SJSA1 (cell line): ENCODE measurements around the gene TCERG1. TPM values are rescaled to one million over a fixed set of nuclear protein-coding genes. Genes with fewer than 3 reads are reported as not detected.

ENCODE experiments used
- DNase-seq, 2 experiments: peaks; one replicate each; pipeline ENCODE4 v3.0.0-alpha.2; 2015 to 2020; ENCODE audit warnings: low spot score in 2 of 2, low read depth in 1 of 2
- H3K27ac ChIP-seq: fragments of 250-450 bp; sonication (Bioruptor Pico); 2 replicates; pipeline ENCODE4 v1.5.1; 2020; ENCODE audit warnings: mild to moderate bottlenecking, moderate library complexity
- H3K27me3 ChIP-seq: fragments of 250-450 bp; sonication (Bioruptor Pico); replicated peaks from 2 replicates; pipeline ENCODE4 v1.5.1; 2020; ENCODE audit warnings: mild to moderate bottlenecking, moderate library complexity
- H3K36me3 ChIP-seq: fragments of 250-450 bp; sonication (Bioruptor Pico); 2 replicates; pipeline ENCODE4 v1.5.1; 2020; ENCODE audit warnings: mild to moderate bottlenecking
- H3K4me1 ChIP-seq: fragments of 250-450 bp; sonication (Bioruptor Pico); replicated peaks from 2 replicates; pipeline ENCODE4 v1.6.1; 2021; ENCODE audit warnings: mild to moderate bottlenecking
- H3K4me3 ChIP-seq: fragments of 250-450 bp; sonication (Bioruptor Pico); 2 replicates; pipeline ENCODE4 v1.5.1; 2020; ENCODE audit warnings: mild to moderate bottlenecking
- H3K9me3 ChIP-seq: fragments of 250-450 bp; sonication (Bioruptor Pico); replicated peaks from 2 replicates; pipeline ENCODE4 v1.5.1; 2020; ENCODE audit warnings: mild to moderate bottlenecking
- total RNA-seq: library from RNA; depleted of rRNA; stranded (reverse); fragments of >200 nt; shearing (Covaris generic); gene quantifications from 2 replicates; pipeline ENCODE4 v1.2.3, GENCODE V29; 2014; rRNA removed

Gene TCERG1
- total RNA-seq: 55.1 and 84.3 TPM in 2 replicates

- peak within 1 kb of the TSS; percentile 91 for H3K4me3 ChIP-seq
- H3K4me1 ChIP-seq: peaks cover 12% of the 10 kb centered on the region
- no peaks in the 10 kb centered on the region for H3K27me3 ChIP-seq
- H3K9me3 ChIP-seq: no peaks in the 10 kb centered on the region
- H3K36me3 ChIP-seq: peaks cover 14% of the 10 kb centered on the region
- DNase-seq: peak; percentile 100
- H3K27ac ChIP-seq: peak within 1 kb of the TSS; percentile 95
These were observed at the start of gene TCERG1 for GRCh38 chr5:146446861-146447733. TCERG1 (plus strand) TSS chr5:146447333; CDS start chr5:146447350, 17 bp downstream.

- H3K27ac ChIP-seq: no peak overlapping the region
- H3K27me3 ChIP-seq: peaks cover 11% of the 10 kb centered on the region
- no peak overlapping the region for H3K4me3 ChIP-seq
- H3K4me1 ChIP-seq: no peaks in the 10 kb centered on the region
- no peak for DNase-seq
- H3K9me3 ChIP-seq: 0 out of 2 replicates have a peak, but pooled peaks cover 3% of the 10 kb centered on the region
- H3K36me3 ChIP-seq: no peaks in the 10 kb centered on the region
These were observed 48.3 kb upstream of the TCERG1 start for GRCh38 chr5:146398826-146399225.

DNA sequence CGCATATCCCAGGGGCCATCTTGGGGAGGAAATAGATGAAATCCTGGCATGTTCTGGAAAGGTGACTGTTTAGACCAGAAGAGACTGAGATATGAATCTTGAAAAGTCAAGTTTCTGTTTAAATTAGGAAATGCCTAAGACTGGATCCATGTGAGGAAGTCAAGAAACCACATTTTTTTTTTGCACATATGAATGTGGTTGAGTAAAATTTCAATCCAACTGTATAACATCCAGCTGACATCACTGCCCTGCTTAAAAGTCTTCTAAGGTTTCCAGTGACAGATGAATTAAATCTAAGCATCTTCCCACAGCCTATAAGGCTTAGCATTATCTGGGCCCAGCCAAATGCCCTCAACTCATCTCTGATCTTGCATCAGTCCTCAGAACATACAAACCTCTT is 47.7 kb upstream of the TCERG1 start:
- H3K4me3 ChIP-seq: no peak overlapping the region
- 0 out of 2 replicates have a peak, but pooled peaks cover 3% of the 10 kb centered on the region for H3K9me3 ChIP-seq
- H3K27ac ChIP-seq: no peak overlapping the region
- H3K36me3 ChIP-seq: no peaks in the 10 kb centered on the region
- peaks cover 11% of the 10 kb centered on the region for H3K27me3 ChIP-seq
- no peaks in the 10 kb centered on the region for H3K4me1 ChIP-seq
- peak in 1 of 2 experiments; percentile 5 for DNase-seq

- Histone ChIP-seq H3K27me3 (peaks cover 14% of the 10 kb centered on the region), H3K36me3 (no peaks in the 10 kb centered on the region), H3K27ac (no peak overlapping the region), H3K4me3 (no peak overlapping the region), H3K9me3 (0 out of 2 replicates have a peak, but pooled peaks cover 3% of the 10 kb centered on the region), H3K4me1 (no peaks in the 10 kb centered on the region)
- peak in 1 of 2 experiments; percentile 30 for DNase-seq
These were observed 46.9 kb upstream of the TCERG1 start for GRCh38 chr5:146400201-146400600.

- H3K27me3 ChIP-seq: peaks cover 14% of the 10 kb centered on the region
- H3K4me3 ChIP-seq: no peak overlapping the region
- no peaks in the 10 kb centered on the region for H3K4me1 ChIP-seq
- H3K36me3 ChIP-seq: no peaks in the 10 kb centered on the region
- peak in 1 of 2 experiments; percentile 30 for DNase-seq
- H3K27ac ChIP-seq: no peak overlapping the region
- 0 out of 2 replicates have a peak, but pooled peaks cover 3% of the 10 kb centered on the region for H3K9me3 ChIP-seq
These were observed 46.1 kb upstream of the TCERG1 start for GRCh38 chr5:146401021-146401420.

GRCh38 chr5:146402949-146403348 is 44.2 kb upstream of the TCERG1 start:
- Histone ChIP-seq H3K36me3 (no peaks in the 10 kb centered on the region), H3K9me3 (0 out of 2 replicates have a peak, but pooled peaks cover 3% of the 10 kb centered on the region), H3K27ac (no peak overlapping the region), H3K4me1 (no peaks in the 10 kb centered on the region), H3K27me3 (peaks cover 14% of the 10 kb centered on the region), H3K4me3 (no peak overlapping the region)
- DNase-seq: peak in 1 of 2 experiments; percentile 28

GRCh38 chr5:146409054-146409671 is 38.0 kb upstream of the TCERG1 start:
- peak; percentile 55 to 57 for DNase-seq

GRCh38 chr5:146410272-146410671 is 36.9 kb upstream of the TCERG1 start:
- no peak for DNase-seq
- Histone ChIP-seq H3K27me3 (no peaks in the 10 kb centered on the region), H3K36me3 (no peaks in the 10 kb centered on the region), H3K9me3 (no peaks in the 10 kb centered on the region), H3K27ac (no peak overlapping the region), H3K4me3 (no peak overlapping the region), H3K4me1 (peaks cover 5% of the 10 kb centered on the region)

More at GRCh38 chr5:146409054-146409671, 38.0 kb upstream of the TCERG1 start:
- no peaks in the 10 kb centered on the region for H3K36me3 ChIP-seq
- no peaks in the 10 kb centered on the region for H3K9me3 ChIP-seq
- no peak overlapping the region for H3K27ac ChIP-seq
- peaks cover 5% of the 10 kb centered on the region for H3K4me1 ChIP-seq
- H3K4me3 ChIP-seq: no peak overlapping the region
- peaks cover 3% of the 10 kb centered on the region; the same call in 1 of the 2 replicates for H3K27me3 ChIP-seq

DNA sequence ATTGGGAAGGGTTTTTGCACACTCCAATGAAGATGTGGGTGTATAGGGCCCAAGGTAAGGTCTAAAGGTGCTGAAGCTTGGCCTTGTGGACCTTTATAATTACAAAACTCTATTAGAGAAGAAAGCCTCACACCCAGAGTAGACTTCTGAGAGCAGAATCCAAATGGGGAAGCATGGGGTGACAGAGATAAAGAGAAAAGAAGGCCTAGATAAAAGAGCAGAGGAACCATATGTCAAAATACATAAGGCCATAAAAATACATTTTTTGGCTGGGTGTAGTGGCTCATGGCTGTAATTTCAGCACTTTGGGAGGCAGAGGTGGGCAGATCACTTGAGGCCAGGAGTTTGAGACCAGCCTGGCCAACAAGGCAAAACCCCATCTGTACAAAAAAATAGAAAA is 27.4 kb upstream of the TCERG1 start:
- Histone ChIP-seq H3K36me3 (no peaks in the 10 kb centered on the region), H3K27ac (no peak overlapping the region), H3K27me3 (no peaks in the 10 kb centered on the region; the same call in 1 of the 2 replicates), H3K4me3 (no peak overlapping the region), H3K4me1 (no peaks in the 10 kb centered on the region; the same call in 1 of the 2 replicates), H3K9me3 (no peaks in the 10 kb centered on the region)
- no peak for DNase-seq

- no peaks in the 10 kb centered on the region for H3K9me3 ChIP-seq
- H3K36me3 ChIP-seq: no peaks in the 10 kb centered on the region
- no peaks in the 10 kb centered on the region for H3K4me1 ChIP-seq
- peaks cover 15% of the 10 kb centered on the region for H3K27me3 ChIP-seq
- H3K4me3 ChIP-seq: no peak overlapping the region
- H3K27ac ChIP-seq: no peak overlapping the region
- no peak for DNase-seq
These were observed 22.1 kb upstream of the TCERG1 start for GRCh38 chr5:146425023-146425422.

GRCh38 chr5:146426305-146426704 is 20.8 kb upstream of the TCERG1 start:
- Histone ChIP-seq H3K27ac (no peak overlapping the region), H3K9me3 (no peaks in the 10 kb centered on the region), H3K27me3 (peaks cover 15% of the 10 kb centered on the region), H3K4me1 (no peaks in the 10 kb centered on the region), H3K36me3 (no peaks in the 10 kb centered on the region), H3K4me3 (no peak overlapping the region)
- no peak for DNase-seq

DNA sequence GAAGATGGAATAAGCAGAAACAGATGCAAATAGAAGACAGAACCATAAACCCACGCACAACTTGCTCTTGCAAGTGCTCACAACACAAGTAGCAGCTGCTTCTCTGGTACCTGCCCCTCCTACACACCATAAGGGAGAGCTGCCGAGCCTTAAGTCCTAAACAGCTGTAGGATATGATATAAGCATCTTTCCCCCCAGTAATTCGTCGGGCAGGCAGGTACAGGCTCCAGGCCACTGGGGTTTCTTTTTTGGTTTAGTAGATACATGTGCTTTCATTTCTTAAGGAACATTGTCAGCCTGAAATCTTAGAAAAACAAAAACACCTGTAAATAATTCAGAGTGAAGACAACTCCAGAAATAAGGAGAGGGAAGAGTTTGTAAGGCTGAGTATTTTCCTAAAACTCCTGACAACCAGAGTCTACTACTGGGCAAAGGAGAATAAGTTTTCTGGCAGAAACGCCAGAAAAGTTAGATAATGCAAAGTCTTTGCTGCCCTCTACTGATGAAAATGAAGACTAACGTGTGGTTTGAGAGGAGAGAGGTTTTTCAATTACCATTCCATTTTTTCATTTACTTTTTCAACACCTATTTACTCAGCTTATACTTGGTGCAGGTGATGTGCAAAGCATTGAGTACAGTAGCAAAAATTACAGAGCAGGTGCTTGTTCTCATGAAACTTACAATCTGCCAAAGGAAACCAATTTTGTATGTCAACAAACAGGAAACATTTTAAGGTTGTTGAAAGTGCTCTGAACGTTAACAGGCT is 20.1 kb upstream of the TCERG1 start:
- no peaks in the 10 kb centered on the region for H3K36me3 ChIP-seq
- no peaks in the 10 kb centered on the region for H3K4me1 ChIP-seq
- H3K9me3 ChIP-seq: no peaks in the 10 kb centered on the region
- no peak overlapping the region for H3K27ac ChIP-seq
- peak in 1 of 2 experiments; percentile 47 for DNase-seq
- peaks cover 18% of the 10 kb centered on the region for H3K27me3 ChIP-seq
- no peak overlapping the region for H3K4me3 ChIP-seq

GRCh38 chr5:146427619-146427997 is 19.5 kb upstream of the TCERG1 start:
- DNase-seq: no peak
- Histone ChIP-seq H3K27me3 (peaks cover 22% of the 10 kb centered on the region), H3K4me3 (no peak overlapping the region), H3K9me3 (no peaks in the 10 kb centered on the region), H3K36me3 (no peaks in the 10 kb centered on the region), H3K4me1 (no peaks in the 10 kb centered on the region), H3K27ac (no peak overlapping the region)
